HCT116 (cell line): ENCODE results near the gene PCDHA5. TPM values are rescaled to one million over a fixed set of nuclear protein-coding genes. Genes with fewer than 3 reads are reported as not detected.
"Not testable (repeated sequence)": the region's sequence is repeated elsewhere in the genome, so short reads cannot be mapped to it uniquely, and the experiment has no call there.

Experiments
- ATAC-seq: fragments of 200-7000 bp; cut with Tn5 transposase; 2 replicates; pipeline ENCODE4 v1.9.1; 2020; ENCODE audit warnings: mild to moderate bottlenecking, moderate library complexity
- BruUV-seq: library from RNA; stranded (reverse); fragments of 400-500 nt; replicated peaks from 2 replicates; lab custom pipeline; 2021; lab: Mats Ljungman, UMichigan
- CTCF ChIA-PET: fragments of 300-600 bp; sonication (Branson Sonifier 250); formaldehyde crosslinking; loops from one replicate; lab custom pipeline; 2021; ENCODE audit warnings: antibody characterized with exemption; lab: Charles Lee
- POLR2A ChIA-PET: fragments of 300-600, 350-600 bp; sonication (Branson Sonifier 250); formaldehyde crosslinking; loops from one replicate; lab custom pipeline; 2021; ENCODE audit warnings: antibody characterized with exemption; lab: Charles Lee
- RAD21 ChIA-PET, 2 experiments: fragments of 300-600 bp; sonication (Branson Sonifier 250); formaldehyde crosslinking; loops; one replicate each; lab custom pipeline; 2023; ENCODE audit warnings: low total read pairs in 2 of 2; ENCODE audit not compliant: uncharacterized antibody in 2 of 2, unreplicated experiment in 2 of 2, low non-redundant PET in 1 of 2; lab: Charles Lee
- DNase-seq: peaks from one replicate; pipeline ENCODE4 v3.0.0-alpha.2; 2010; ENCODE audit warnings: low read depth, low spot score
- H2AFZ ChIP-seq: fragments of 200-600 bp; shearing (Covaris generic), sonication (generic); 2 replicates; pipeline ENCODE4 v1.6.1; 2017; ENCODE audit warnings: low read depth, mixed run types, mixed read lengths, antibody characterized with exemption, low read length; ENCODE audit not compliant: poor library complexity, severe bottlenecking
- H3K27ac ChIP-seq: 2 replicates; pipeline ENCODE4 v1.5.1; 2012; ENCODE audit warnings: low read depth, low read length
- H3K27me3 ChIP-seq: fragments of 200-600 bp; sonication (generic); 2 replicates; pipeline ENCODE4 v1.6.1; 2016; ENCODE audit warnings: mixed run types, low read length, mixed read lengths; ENCODE audit not compliant: insufficient read depth
- H3K36me3 ChIP-seq, 2 experiments: fragments of 200-500 bp in 1 of 2; fragments of 200-600 bp in 1 of 2; sonication (Bioruptor generic) in 1 of 2; sonication (generic) in 1 of 2; 2 replicates each; pipeline versions ENCODE4 v1.5.1 to v1.6.1; 2014 to 2016; ENCODE audit warnings: low read length in 2 of 2, inconsistent platforms in 1 of 2, mixed read lengths in 1 of 2, mixed run types in 1 of 2; ENCODE audit not compliant: insufficient read depth in 2 of 2, control insufficient read depth in 1 of 2
- H3K4me1 ChIP-seq, 2 experiments: fragments of 200-600 bp in 1 of 2; sonication (generic) in 1 of 2; 2 replicates each; pipeline versions ENCODE4 v1.5.1 to v1.6.1; 2012 to 2017; ENCODE audit warnings: low read length in 2 of 2, inconsistent platforms in 1 of 2, mild to moderate bottlenecking in 1 of 2, mixed read lengths in 1 of 2, mixed run types in 1 of 2, moderate library complexity in 1 of 2; ENCODE audit not compliant: insufficient read depth in 2 of 2, control insufficient read depth in 1 of 2
- H3K4me2 ChIP-seq: fragments of 200-600 bp; sonication (generic); 2 replicates; pipeline ENCODE4 v1.6.1; 2017; ENCODE audit warnings: mixed run types, low read length, mixed read lengths
- H3K4me3 ChIP-seq, 2 experiments: fragments of 200-600 bp in 1 of 2; sonication (generic) in 1 of 2; replicated peaks in 1 of 2; 2 replicates each; pipeline ENCODE4 v1.5.1; 2011 to 2016; ENCODE audit warnings: low read length in 2 of 2, control low read depth in 1 of 2, low read depth in 1 of 2, mild to moderate bottlenecking in 1 of 2, mixed read lengths in 1 of 2, mixed run types in 1 of 2
- H3K79me2 ChIP-seq: fragments of 200-600 bp; sonication (generic); 2 replicates; pipeline ENCODE4 v1.6.1; 2017; ENCODE audit warnings: mild to moderate bottlenecking, mixed run types, low read length, moderate library complexity, mixed read lengths; ENCODE audit not compliant: insufficient read depth
- H3K9ac ChIP-seq: fragments of 200-600 bp; sonication (generic); 2 replicates; pipeline ENCODE4 v1.6.1; 2016; ENCODE audit warnings: low read length, mixed read lengths
- H3K9me2 ChIP-seq: fragments of 200-600 bp; sonication (generic), shearing (Covaris generic); 2 replicates; pipeline ENCODE4 v1.6.1; 2017; ENCODE audit warnings: mixed run types, mild to moderate bottlenecking, moderate library complexity; ENCODE audit not compliant: insufficient read depth
- H3K9me3 ChIP-seq, 2 experiments: fragments of 200-500 bp in 1 of 2; fragments of 200-600 bp in 1 of 2; sonication (Bioruptor generic) in 1 of 2; sonication (generic) in 1 of 2; 2 replicates each; pipeline ENCODE4 v1.6.1; 2014 to 2017; ENCODE audit warnings: low read length in 2 of 2, mixed read lengths in 2 of 2, inconsistent platforms in 1 of 2, low read depth in 1 of 2, mild to moderate bottlenecking in 1 of 2, mixed run types in 1 of 2, moderate library complexity in 1 of 2; ENCODE audit not compliant: control insufficient read depth in 1 of 2, insufficient read depth in 1 of 2
- H4K20me1 ChIP-seq: fragments of 200-600 bp; sonication (generic), shearing (Covaris generic); 2 replicates; pipeline ENCODE4 v1.6.1; 2017; ENCODE audit warnings: mixed run types, mild to moderate bottlenecking, moderate library complexity; ENCODE audit not compliant: insufficient read depth
- CBX3 ChIP-seq: IDR thresholded peaks from 2 replicates; pipeline ENCODE4 v1.6.1; 2012; ENCODE audit warnings: low read depth
- CEBPB ChIP-seq: IDR thresholded peaks from 2 replicates; pipeline ENCODE4 v1.6.1; 2012; ENCODE audit warnings: low read depth
- CTCF ChIP-seq, 3 experiments: fragments of 200-600 bp in 1 of 3; sonication (generic) in 1 of 3; IDR thresholded peaks in 2 of 3; conservative IDR thresholded peaks in 1 of 3; 2 replicates each; pipeline ENCODE4 v1.5.1; 2012 to 2017; ENCODE audit warnings: low read depth in 2 of 3, low read length in 2 of 3, antibody characterized with exemption in 1 of 3, borderline replicate concordance in 1 of 3, control low read depth in 1 of 3, mild to moderate bottlenecking in 1 of 3, mixed read lengths in 1 of 3, mixed run types in 1 of 3, moderate library complexity in 1 of 3; ENCODE audit not compliant: insufficient read depth in 1 of 3
- FOSL1 ChIP-seq: IDR thresholded peaks from 2 replicates; pipeline ENCODE4 v1.6.1; 2012; ENCODE audit warnings: low read depth
- POLR2A ChIP-seq: IDR thresholded peaks from 2 replicates; pipeline ENCODE4 v1.7.0; 2011; ENCODE audit warnings: borderline replicate concordance; ENCODE audit not compliant: insufficient read depth, insufficient read length; ENCODE audit errors: extremely low read depth
- RAD21 ChIP-seq: IDR thresholded peaks from 2 replicates; pipeline ENCODE4 v1.6.1; 2012; ENCODE audit warnings: low read depth, mild to moderate bottlenecking
- REST ChIP-seq: IDR thresholded peaks from 2 replicates; pipeline ENCODE4 v1.6.1; 2012; ENCODE audit warnings: low read depth
- SP1 ChIP-seq: IDR thresholded peaks from 2 replicates; pipeline ENCODE4 v1.6.1; 2012; ENCODE audit warnings: low read depth
- TCF7L2 ChIP-seq: IDR thresholded peaks from 2 replicates; pipeline ENCODE4 v1.7.0; 2011; ENCODE audit warnings: borderline replicate concordance, inconsistent platforms; ENCODE audit not compliant: insufficient read depth, insufficient read length; ENCODE audit errors: extremely low read depth
- ZFX ChIP-seq: fragments of 450-650 bp; IDR thresholded peaks from 2 replicates; pipeline ENCODE4 v1.6.1; 2017
- ZNF274 ChIP-seq: fragments of 200-500 bp; sonication (Bioruptor generic); IDR thresholded peaks from 2 replicates; pipeline ENCODE4 v1.6.1; 2014; ENCODE audit warnings: mild to moderate bottlenecking, low read depth, low read length, inconsistent platforms
- intact Hi-C: fragments of 100-400 bp; cut with micrococcal nuclease; formaldehyde crosslinking; loops from 2 replicates; pipeline ENCODE4 v1.10.0; 2022
- total RNA-seq: library from RNA; stranded (reverse); gene quantifications from one replicate; pipeline ENCODE4 v1.2.1, GENCODE V29; 2021; ENCODE audit not compliant: unreplicated experiment

Gene PCDHA5
- total RNA-seq, 1 experiment from 2014 or later: not detected

- POLR2A ChIA-PET: no interaction called here
- H3K27me3 ChIP-seq: no peaks in the 10 kb centered on the region
- no peak within 1 kb of the TSS for H3K9ac ChIP-seq
- no peaks in the 10 kb centered on the region for H3K79me2 ChIP-seq
- DNase-seq (no peak), ATAC-seq (no peak)
- H4K20me1 ChIP-seq: no peaks in the 10 kb centered on the region
- H3K27ac ChIP-seq: no peak within 1 kb of the TSS
- RAD21 ChIA-PET: no interaction called here
- H3K9me3 ChIP-seq: no peaks in the 10 kb centered on the region; a peak in 1 of 4 replicates
- no peaks in the 10 kb centered on the region for H3K4me1 ChIP-seq
- no peaks in the 10 kb centered on the region for H3K9me2 ChIP-seq
- no peaks in the 10 kb centered on the region for H3K36me3 ChIP-seq
- no peak within 1 kb of the TSS for H3K4me3 ChIP-seq
- CTCF ChIA-PET: no interaction called here
- intact Hi-C loops: no loop called here
- TF ChIP-seq CTCF (IDR thresholded peaks at IDR 0.05 in 2 of 3, conservative IDR thresholded peaks at IDR 0.05 in 1 of 3; ENCODE audit: borderline replicate concordance in 1 of 3, insufficient read depth in 1 of 3, low read depth in 2 of 3, low read length in 2 of 3) (peak in 1 of 3 experiments; percentile 12; a peak in 1 of 6 replicates), SP1 (no peak), CBX3 (no peak), RAD21 (peak; percentile 28; the same call in 1 of the 2 replicates), TCF7L2 (no peak), ZFX (no peak), REST (no peak), CEBPB (no peak), FOSL1 (no peak), POLR2A (no peak), ZNF274 (no peak)
- BruUV-seq: no TSS peak
- no peak within 1 kb of the TSS for H3K4me2 ChIP-seq
- no peak within 1 kb of the TSS for H2AFZ ChIP-seq
Observed at GRCh38 chr5:140833993-140834392, 12.6 kb downstream of the PCDHA5 start, which contains the start of gene PCDHA7. Gene PCDHA7 (plus strand): TSS chr5:140834269. CDS start chr5:140834384, 115 bp downstream.

- H3K4me2 ChIP-seq, H3K9me2 ChIP-seq, H3K4me3 ChIP-seq, POLR2A ChIA-PET, H3K9me3 ChIP-seq, CTCF ChIA-PET, BruUV-seq, H3K79me2 ChIP-seq, H3K36me3 ChIP-seq, H3K9ac ChIP-seq, H3K27me3 ChIP-seq, H3K27ac ChIP-seq, H2AFZ ChIP-seq, DNase-seq, intact Hi-C loops, ATAC-seq, H3K4me1 ChIP-seq, RAD21 ChIA-PET, H4K20me1 ChIP-seq: not testable (repeated sequence)
Observed at GRCh38 chr5:140834439-140835008, 13.1 kb downstream of the PCDHA5 start.
